BLaER1 treated with 17β-estradiol and CSF1 and Interleukin-3, amounts not matched to agents 10 nM and 100 nM (cell line): Measurements from ENCODE around the gene CCDC71L.

Source experiments
- H3K27ac ChIP-seq, 11 experiments: shearing (Covaris generic); formaldehyde crosslinking; 2 replicates each; pipeline ENCODE4 v1.8.1; 2022
- H3K27me3 ChIP-seq, 11 experiments: shearing (Covaris generic); formaldehyde crosslinking; 2 replicates each; pipeline ENCODE4 v1.8.1; 2022
- H3K36me3 ChIP-seq, 11 experiments: shearing (Covaris generic); formaldehyde crosslinking; 2 replicates each; pipeline ENCODE4 v1.8.1; 2022
- H3K4me1 ChIP-seq, 10 experiments: shearing (Covaris generic); formaldehyde crosslinking; 2 replicates each; pipeline ENCODE4 v1.8.1; 2022
- H3K4me2 ChIP-seq, 11 experiments: shearing (Covaris generic); formaldehyde crosslinking; 2 replicates each; pipeline ENCODE4 v1.8.1; 2022
- H3K4me3 ChIP-seq, 10 experiments: shearing (Covaris generic); formaldehyde crosslinking; 2 replicates each; pipeline ENCODE4 v1.8.1; 2022
- H3K9ac ChIP-seq, 11 experiments: shearing (Covaris generic); formaldehyde crosslinking; 2 replicates each; pipeline ENCODE4 v1.8.1; 2022
- H3K9me3 ChIP-seq, 11 experiments: shearing (Covaris generic); formaldehyde crosslinking; replicated peaks in 1 of 11; 2 replicates each; pipeline ENCODE4 v1.8.1; 2022
- H4K20me1 ChIP-seq, 11 experiments: shearing (Covaris generic); formaldehyde crosslinking; 2 replicates each; pipeline ENCODE4 v1.8.1; 2022
- Cebpa-rat ChIP-seq, 11 experiments: shearing (Covaris generic); IDR thresholded peaks; 2 replicates each; pipeline ENCODE4 v1.8.1; 2022

Gene CCDC71L

GRCh38 chr7:106634958-106635357 is 26.0 kb downstream of the CCDC71L start:
- Histone ChIP-seq H3K27me3 (no peaks in the 10 kb centered on the region), H3K4me2 (no peak overlapping the region), H3K4me1 (peaks cover 0 to 12% (median 0%) of the 10 kb centered on the region in 10 experiments; a peak in 3 of 20 replicates), H3K9me3 (peaks cover 4 to 22% (median 9%) of the 10 kb centered on the region in 11 experiments; a peak in 11 of 22 replicates), H3K36me3 (no peaks in the 10 kb centered on the region), H4K20me1 (no peaks in the 10 kb centered on the region; a peak in 1 of 22 replicates), H3K4me3 (no peak overlapping the region), H3K9ac (no peak overlapping the region), H3K27ac (no peak overlapping the region)
- no peak for TF ChIP-seq Cebpa-rat (IDR thresholded peaks at IDR 0.05)

- no peak overlapping the region for H3K4me3 ChIP-seq
- TF ChIP-seq Cebpa-rat (IDR thresholded peaks at IDR 0.05): no peak
- H3K27ac ChIP-seq: no peak overlapping the region
- H3K27me3 ChIP-seq: no peaks in the 10 kb centered on the region
- peaks cover 0 to 17% (median 7%) of the 10 kb centered on the region in 11 experiments; a peak in 10 of 22 replicates for H3K9me3 ChIP-seq
- no peaks in the 10 kb centered on the region for H3K4me1 ChIP-seq
- no peak overlapping the region for H3K9ac ChIP-seq
- no peaks in the 10 kb centered on the region; a peak in 1 of 22 replicates for H4K20me1 ChIP-seq
- H3K36me3 ChIP-seq: no peaks in the 10 kb centered on the region
- no peak overlapping the region for H3K4me2 ChIP-seq
These were observed 30.3 kb downstream of the CCDC71L start for GRCh38 chr7:106630648-106631047.

- no peaks in the 10 kb centered on the region; a peak in 1 of 22 replicates for H4K20me1 ChIP-seq
- no peak overlapping the region for H3K4me3 ChIP-seq
- no peak overlapping the region for H3K4me2 ChIP-seq
- H3K4me1 ChIP-seq: no peaks in the 10 kb centered on the region
- no peaks in the 10 kb centered on the region for H3K36me3 ChIP-seq
- no peak overlapping the region for H3K27ac ChIP-seq
- peaks cover 0 to 17% (median 7%) of the 10 kb centered on the region in 11 experiments; a peak in 10 of 22 replicates for H3K9me3 ChIP-seq
- no peak for TF ChIP-seq Cebpa-rat (IDR thresholded peaks at IDR 0.05)
- H3K27me3 ChIP-seq: no peaks in the 10 kb centered on the region
- no peak overlapping the region for H3K9ac ChIP-seq
These were observed 31.4 kb downstream of the CCDC71L start for GRCh38 chr7:106629516-106629915.

GRCh38 chr7:106626376-106627164 is 34.4 kb downstream of the CCDC71L start:
- H3K27ac ChIP-seq: no peak overlapping the region
- H3K4me1 ChIP-seq: no peaks in the 10 kb centered on the region
- H3K4me2 ChIP-seq: no peak overlapping the region
- H3K27me3 ChIP-seq: no peaks in the 10 kb centered on the region
- no peaks in the 10 kb centered on the region for H3K36me3 ChIP-seq
- TF ChIP-seq Cebpa-rat (IDR thresholded peaks at IDR 0.05): no peak
- no peaks in the 10 kb centered on the region; a peak in 1 of 22 replicates for H4K20me1 ChIP-seq
- peaks cover 15 to 24% (median 20%) of the 10 kb centered on the region in 11 experiments for H3K9me3 ChIP-seq
- no peak overlapping the region for H3K4me3 ChIP-seq
- no peak overlapping the region for H3K9ac ChIP-seq

- Histone ChIP-seq H3K27ac (no peak overlapping the region), H3K9ac (no peak overlapping the region), H3K9me3 (peaks cover 22 to 25% (median 23%) of the 10 kb centered on the region in 11 experiments), H3K27me3 (no peaks in the 10 kb centered on the region), H3K36me3 (no peaks in the 10 kb centered on the region), H3K4me2 (no peak overlapping the region), H4K20me1 (no peaks in the 10 kb centered on the region; a peak in 1 of 22 replicates), H3K4me1 (no peaks in the 10 kb centered on the region), H3K4me3 (no peak overlapping the region)
- no peak for TF ChIP-seq Cebpa-rat (IDR thresholded peaks at IDR 0.05)
These were observed 35.2 kb downstream of the CCDC71L start for GRCh38 chr7:106625678-106626301.

GRCh38 chr7:106623853-106624252 is 37.1 kb downstream of the CCDC71L start:
- Histone ChIP-seq H3K9ac (no peak overlapping the region), H3K27me3 (no peaks in the 10 kb centered on the region), H4K20me1 (no peaks in the 10 kb centered on the region), H3K9me3 (peaks cover 22 to 27% (median 23%) of the 10 kb centered on the region in 11 experiments), H3K36me3 (no peaks in the 10 kb centered on the region), H3K27ac (no peak overlapping the region), H3K4me2 (no peak overlapping the region), H3K4me3 (no peak overlapping the region), H3K4me1 (no peaks in the 10 kb centered on the region)
- TF ChIP-seq Cebpa-rat (IDR thresholded peaks at IDR 0.05): no peak

- no peak overlapping the region for H3K27ac ChIP-seq
These were observed 37.7 kb downstream of the CCDC71L start for GRCh38 chr7:106623315-106623660.

GRCh38 chr7:106622654-106623314 is 38.2 kb downstream of the CCDC71L start:
- Histone ChIP-seq H3K4me3 (no peak overlapping the region), H3K9me3 (peaks cover 22 to 27% (median 23%) of the 10 kb centered on the region in 11 experiments), H4K20me1 (no peaks in the 10 kb centered on the region), H3K4me2 (no peak overlapping the region), H3K27me3 (no peaks in the 10 kb centered on the region), H3K27ac (no peak overlapping the region), H3K36me3 (no peaks in the 10 kb centered on the region), H3K4me1 (no peaks in the 10 kb centered on the region), H3K9ac (no peak overlapping the region)
- TF ChIP-seq Cebpa-rat (IDR thresholded peaks at IDR 0.05): no peak

More at GRCh38 chr7:106623315-106623660, 37.7 kb downstream of the CCDC71L start:
- Histone ChIP-seq H3K4me2 (no peak overlapping the region), H3K4me1 (no peaks in the 10 kb centered on the region), H3K36me3 (no peaks in the 10 kb centered on the region), H3K27me3 (no peaks in the 10 kb centered on the region), H3K4me3 (no peak overlapping the region), H4K20me1 (no peaks in the 10 kb centered on the region), H3K9ac (no peak overlapping the region), H3K9me3 (peaks cover 22 to 27% (median 23%) of the 10 kb centered on the region in 11 experiments)
- TF ChIP-seq Cebpa-rat (IDR thresholded peaks at IDR 0.05): no peak

GRCh38 chr7:106621393-106622132 is 39.4 kb downstream of the CCDC71L start:
- Histone ChIP-seq H3K27me3 (no peaks in the 10 kb centered on the region), H3K9me3 (peaks cover 22 to 27% (median 23%) of the 10 kb centered on the region in 11 experiments), H4K20me1 (no peaks in the 10 kb centered on the region), H3K36me3 (no peaks in the 10 kb centered on the region), H3K9ac (no peak overlapping the region), H3K4me2 (no peak overlapping the region), H3K4me3 (no peak overlapping the region), H3K4me1 (no peaks in the 10 kb centered on the region), H3K27ac (no peak overlapping the region)
- no peak for TF ChIP-seq Cebpa-rat (IDR thresholded peaks at IDR 0.05)
